ENCODE measurements around the gene GNE. TPM values are rescaled to one million over a fixed set of nuclear protein-coding genes. Genes with fewer than 3 reads are reported as not detected.
A peak's percentile ranks its signal among the peaks of the same experiment; 100 is the strongest.

Gene GNE
- polyA plus RNA-seq, 3 donors, result 4.1 to 5.0 (median 4.5) TPM

GRCh38 chr9:36251428-36251827 lies 6.8 kb downstream of the GNE start:
- Histone ChIP-seq H3K27ac (ENCODE audit: low read depth in 1 of 2, low read length in 2 of 2) (no peak overlapping the region), H3K4me3 (replicated peaks in 1 of 3; ENCODE audit: low read depth in 2 of 3, low read length in 3 of 3) (no peak overlapping the region), H3K79me2 (ENCODE audit: insufficient read depth, low read length) (peaks cover 46% of the 10 kb centered on the region), H3K4me2 (replicated peaks; ENCODE audit: extremely low read depth, low read length, poor library complexity, severe bottlenecking) (no peak overlapping the region), H3K4me1 (ENCODE audit: control insufficient read depth in 1 of 2, insufficient read depth in 2 of 2, low read length in 2 of 2) (peaks cover 11 to 22% of the 10 kb centered on the region in 2 donors), H3K27me3 (ENCODE audit: control insufficient read depth in 2 of 2, insufficient read depth in 2 of 2, low read length in 2 of 2) (no peaks in the 10 kb centered on the region), H3K36me3 (replicated peaks in 1 of 2; ENCODE audit: control insufficient read depth in 1 of 2, insufficient read depth in 2 of 2, low read length in 2 of 2) (peaks cover 6 to 9% of the 10 kb centered on the region in 2 donors), H3K9ac (ENCODE audit: insufficient read depth, low read length, poor library complexity, severe bottlenecking) (no peak overlapping the region), H4K20me1 (ENCODE audit: insufficient read depth, low read length) (peaks cover 17% of the 10 kb centered on the region), H3K9me3 (replicated peaks in 1 of 2; ENCODE audit: control insufficient read depth in 1 of 2, insufficient read depth in 1 of 2, low read length in 2 of 2) (no peaks in the 10 kb centered on the region), H2AFZ (ENCODE audit: insufficient read depth, low read depth, low read length, poor library complexity, severe bottlenecking) (no peak overlapping the region)
- Mint-ChIP-seq H3K4me1 (peaks cover 21% of the 10 kb centered on the region), H3K9me3 (no peaks in the 10 kb centered on the region), H3K4me3 (no peak overlapping the region), H3K27ac (peak overlapping the region in 2 of 7 donors; percentile 22 to 45), H3K27me3 (ENCODE audit: low read depth in 3 of 3) (peaks cover 0 to 1% (median 0%) of the 10 kb centered on the region in 3 donors), H3K36me3 (peaks cover 5 to 38% of the 10 kb centered on the region in 2 donors)
- intact Hi-C loops (cut with micrococcal nuclease), result no loop called here
- no peak for TF ChIP-seq CTCF (IDR thresholded peaks at IDR 0.05)
- 86% methylated on average over 1 of the region's 1 CpG for WGBS (ENCODE audit: insufficient coverage)
- DNase-seq, result no peak

GRCh38 chr9:36250079-36250478 lies 8.2 kb downstream of the GNE start:
- H3K4me1 Mint-ChIP-seq, result peaks cover 21% of the 10 kb centered on the region
- no peak overlapping the region for H3K9ac ChIP-seq (ENCODE audit: insufficient read depth, low read length, poor library complexity, severe bottlenecking)
- H2AFZ ChIP-seq (ENCODE audit: insufficient read depth, low read depth, low read length, poor library complexity, severe bottlenecking), result no peak overlapping the region
- DNase-seq, result no peak
- peaks cover 15 to 22% of the 10 kb centered on the region in 2 donors for H3K36me3 ChIP-seq (replicated peaks in 1 of 2; ENCODE audit: control insufficient read depth in 1 of 2, insufficient read depth in 2 of 2, low read length in 2 of 2)
- no peaks in the 10 kb centered on the region for H3K27me3 ChIP-seq (ENCODE audit: control insufficient read depth in 2 of 2, insufficient read depth in 2 of 2, low read length in 2 of 2)
- no peak overlapping the region for H3K4me3 ChIP-seq (replicated peaks in 1 of 3; ENCODE audit: low read depth in 2 of 3, low read length in 3 of 3)
- peaks cover 11 to 22% of the 10 kb centered on the region in 2 donors for H3K4me1 ChIP-seq (ENCODE audit: control insufficient read depth in 1 of 2, insufficient read depth in 2 of 2, low read length in 2 of 2)
- H4K20me1 ChIP-seq (ENCODE audit: insufficient read depth, low read length), result peaks cover 17% of the 10 kb centered on the region
- no peak overlapping the region for H3K27ac ChIP-seq (ENCODE audit: low read depth in 1 of 2, low read length in 2 of 2)
- no peak overlapping the region for H3K4me3 Mint-ChIP-seq
- intact Hi-C loops (cut with micrococcal nuclease), result no loop called here
- no peak overlapping the region for H3K4me2 ChIP-seq (replicated peaks; ENCODE audit: extremely low read depth, low read length, poor library complexity, severe bottlenecking)
- 80% methylated on average over 1 of the region's 1 CpG for WGBS (ENCODE audit: insufficient coverage)
- no peak for TF ChIP-seq CTCF (IDR thresholded peaks at IDR 0.05)
- H3K27me3 Mint-ChIP-seq (ENCODE audit: low read depth in 3 of 3), result peaks cover 0 to 1% (median 0%) of the 10 kb centered on the region in 3 donors
- peak overlapping the region in 3 of 7 donors; percentile 18 to 52 (median 21) for H3K27ac Mint-ChIP-seq
- no peaks in the 10 kb centered on the region for H3K9me3 ChIP-seq (replicated peaks in 1 of 2; ENCODE audit: control insufficient read depth in 1 of 2, insufficient read depth in 1 of 2, low read length in 2 of 2)
- peaks cover 37% of the 10 kb centered on the region for H3K79me2 ChIP-seq (ENCODE audit: insufficient read depth, low read length)
- no peaks in the 10 kb centered on the region for H3K9me3 Mint-ChIP-seq
- H3K36me3 Mint-ChIP-seq, result peaks cover 14 to 46% of the 10 kb centered on the region in 2 donors

Data from CD14-positive monocyte (primary cell).